EL (cell line): ENCODE measurements around the gene LCE4A.

Source experiments
- DNase-seq: peaks from one replicate; pipeline ENCODE4 v3.0.0-alpha.2; 2016

LCE4A gene

GRCh38 chr1:152747831-152748230, 39.9 kb downstream of the LCE4A start:
- DNase-seq = peak; percentile 13

- peak; percentile 88 for DNase-seq
These were observed 44.3 kb downstream of the LCE4A start for GRCh38 chr1:152752225-152752624.

- DNase-seq = no peak
These were observed 45.6 kb downstream of the LCE4A start for GRCh38 chr1:152753586-152753985.

GRCh38 chr1:152756872-152757271, 48.9 kb downstream of the LCE4A start:
- no peak for DNase-seq

- no peak for DNase-seq
These were observed 49.8 kb downstream of the LCE4A start, which contains the start of gene KPRP for GRCh38 chr1:152757747-152758146. Gene KPRP, plus strand, starts transcription at chr1:152758025. Its CDS starts 1,564 bp downstream, at chr1:152759589.

- DNase-seq = no peak
These were observed 50.7 kb downstream of the LCE4A start for GRCh38 chr1:152758636-152759035.
